ENCODE results near the gene SSX2IP.
A peak's percentile ranks its signal among the peaks of the same experiment; 100 is the strongest.
"Not testable (repeated sequence)": the region's sequence is repeated elsewhere in the genome, so short reads cannot be mapped to it uniquely, and the experiment has no call there.

The SSX2IP gene, protein sequence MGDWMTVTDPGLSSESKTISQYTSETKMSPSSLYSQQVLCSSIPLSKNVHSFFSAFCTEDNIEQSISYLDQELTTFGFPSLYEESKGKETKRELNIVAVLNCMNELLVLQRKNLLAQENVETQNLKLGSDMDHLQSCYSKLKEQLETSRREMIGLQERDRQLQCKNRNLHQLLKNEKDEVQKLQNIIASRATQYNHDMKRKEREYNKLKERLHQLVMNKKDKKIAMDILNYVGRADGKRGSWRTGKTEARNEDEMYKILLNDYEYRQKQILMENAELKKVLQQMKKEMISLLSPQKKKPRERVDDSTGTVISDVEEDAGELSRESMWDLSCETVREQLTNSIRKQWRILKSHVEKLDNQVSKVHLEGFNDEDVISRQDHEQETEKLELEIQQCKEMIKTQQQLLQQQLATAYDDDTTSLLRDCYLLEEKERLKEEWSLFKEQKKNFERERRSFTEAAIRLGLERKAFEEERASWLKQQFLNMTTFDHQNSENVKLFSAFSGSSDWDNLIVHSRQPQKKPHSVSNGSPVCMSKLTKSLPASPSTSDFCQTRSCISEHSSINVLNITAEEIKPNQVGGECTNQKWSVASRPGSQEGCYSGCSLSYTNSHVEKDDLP

DNA sequence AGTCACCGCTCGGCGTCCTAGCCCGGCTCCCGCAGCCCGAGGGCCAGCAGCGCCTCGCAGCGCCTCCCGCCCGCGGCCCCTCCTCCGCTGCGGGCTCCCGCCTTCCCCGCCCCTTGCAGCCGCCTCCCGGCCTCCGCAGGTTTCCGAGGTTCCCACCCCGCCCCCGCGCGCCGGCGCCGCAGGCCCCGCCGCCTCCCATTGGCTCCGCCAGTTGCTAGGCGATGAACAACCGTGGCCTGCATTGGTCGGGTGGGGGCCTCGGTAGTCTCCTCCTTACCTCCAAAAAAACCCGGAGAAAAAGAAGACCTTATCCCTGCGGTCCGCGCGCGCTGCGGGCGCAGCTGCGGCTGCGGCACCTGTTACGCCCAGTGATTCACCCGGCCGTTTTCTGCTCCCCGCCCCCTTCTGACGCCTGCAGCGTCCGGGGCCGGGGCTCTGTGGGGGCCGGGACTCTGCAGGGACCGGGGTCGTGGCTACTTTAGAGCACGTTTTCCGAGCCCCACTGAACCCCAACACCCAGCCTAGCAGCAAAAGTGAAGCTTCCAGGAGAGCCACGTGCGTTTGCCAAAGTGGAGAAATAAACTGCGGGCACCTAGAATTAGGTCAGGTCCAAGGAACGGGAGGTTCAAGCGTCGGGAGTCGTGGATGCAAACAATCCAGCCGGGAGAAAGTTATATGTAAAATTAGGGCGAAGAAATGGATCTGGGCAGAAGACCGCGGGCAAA is at the start of gene SSX2IP:
TSS of gene SSX2IP (minus strand) at position 65 of the 725 bp plus-strand sequence. CDS start 19,242 bp downstream, outside the sequence.
- peak; percentile 99 for DNase-seq (ENCODE audit: low spot score)

DNA sequence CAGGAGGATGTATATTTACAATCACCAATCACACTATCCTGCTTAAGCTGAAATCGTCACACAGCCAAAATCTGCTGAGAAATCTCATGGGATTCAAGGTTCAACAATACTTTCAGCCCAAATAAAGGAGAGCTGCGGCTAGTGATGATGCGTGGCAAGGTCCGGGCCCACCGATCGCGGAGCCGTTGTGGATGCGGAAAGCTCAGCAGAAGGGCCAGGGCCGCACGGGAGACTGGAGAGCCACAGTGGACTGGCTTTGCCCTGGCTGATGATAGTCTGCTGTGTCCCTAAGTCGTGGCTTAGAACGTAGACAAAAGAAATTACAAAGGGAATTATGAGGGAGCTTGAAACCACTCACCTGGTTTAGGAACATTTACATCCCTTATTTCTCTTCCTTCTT is 48.0 kb upstream of the SSX2IP start:
- no peak for DNase-seq (ENCODE audit: low spot score)

DNA sequence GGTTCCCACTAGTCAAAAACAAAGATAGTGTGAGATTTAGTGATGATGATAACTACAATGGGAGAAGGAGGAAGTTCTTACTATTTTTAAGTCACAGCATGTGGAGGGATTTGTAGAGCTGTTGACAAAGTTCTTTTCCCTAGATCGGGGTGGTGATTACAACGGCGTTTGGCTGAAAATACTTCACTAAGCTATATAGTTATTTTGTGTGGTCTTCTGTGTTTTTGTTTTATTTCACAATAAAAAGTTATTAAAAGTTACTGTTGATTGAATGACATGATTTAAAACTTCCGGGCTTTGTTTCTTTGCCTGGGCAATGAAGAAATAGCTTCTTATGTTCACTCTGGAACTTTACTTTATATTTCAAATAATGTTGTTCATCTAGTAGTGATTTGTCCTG is 47.3 kb upstream of the SSX2IP start:
- DNase-seq (ENCODE audit: low spot score): no peak

DNA sequence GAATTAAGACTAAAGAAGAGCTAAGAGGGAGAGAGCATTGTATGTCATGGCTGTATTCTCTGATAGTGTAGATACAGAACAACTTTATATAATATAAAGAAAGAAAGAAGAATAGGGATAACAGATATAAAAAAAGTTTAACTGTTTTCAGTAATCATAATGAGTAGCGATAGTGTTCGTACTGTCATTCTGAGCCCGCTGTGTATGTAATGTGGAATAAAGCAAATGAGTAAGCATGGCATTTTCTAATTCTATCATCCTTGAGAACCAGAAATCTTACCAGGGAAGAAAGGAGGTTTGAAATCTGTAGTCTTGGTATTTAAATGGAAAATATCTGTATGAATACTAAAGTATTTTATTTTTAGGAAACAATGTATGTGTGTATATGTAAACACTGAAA is 46.7 kb upstream of the SSX2IP start:
- no peak for DNase-seq (ENCODE audit: low spot score)

DNA sequence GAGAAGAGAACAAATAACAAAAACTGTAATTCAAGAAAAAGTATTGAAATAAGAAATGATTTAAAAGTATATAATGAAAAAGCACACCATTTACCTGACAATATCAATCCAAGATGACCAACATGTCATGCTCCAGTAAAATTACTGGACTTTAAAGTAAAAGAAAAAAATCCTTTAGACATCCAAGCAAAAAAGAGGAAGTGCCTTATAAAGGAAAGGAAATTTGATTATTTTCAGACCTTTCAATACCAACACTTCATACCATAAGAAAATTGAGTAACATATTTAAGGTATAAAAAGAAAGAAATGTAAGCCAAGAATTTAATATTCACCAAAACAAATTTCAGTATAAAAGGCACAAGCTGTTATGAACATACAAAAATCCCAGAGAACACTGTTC is 46.2 kb upstream of the SSX2IP start:
- no peak for DNase-seq (ENCODE audit: low spot score)

DNA sequence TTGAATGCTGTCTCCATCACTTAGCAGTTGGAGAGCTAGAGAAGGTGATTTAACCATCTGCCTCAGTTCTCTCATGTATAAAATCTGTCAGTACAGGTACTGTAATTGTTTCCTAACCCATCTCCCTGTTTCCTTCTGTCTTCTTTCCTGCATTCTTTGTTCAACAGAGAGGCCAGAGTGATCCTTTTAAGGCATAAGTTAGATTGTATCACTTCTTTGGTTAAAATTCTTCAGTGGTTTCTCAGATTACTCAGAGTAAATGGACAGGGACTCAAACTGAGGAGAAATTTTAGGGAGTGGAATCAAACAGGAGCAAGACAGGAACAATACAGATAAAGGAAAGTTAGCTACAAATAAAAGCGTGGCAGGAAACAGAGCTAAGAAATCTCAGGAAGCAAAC is 45.2 kb upstream of the SSX2IP start:
- no peak for DNase-seq (ENCODE audit: low spot score)

DNA sequence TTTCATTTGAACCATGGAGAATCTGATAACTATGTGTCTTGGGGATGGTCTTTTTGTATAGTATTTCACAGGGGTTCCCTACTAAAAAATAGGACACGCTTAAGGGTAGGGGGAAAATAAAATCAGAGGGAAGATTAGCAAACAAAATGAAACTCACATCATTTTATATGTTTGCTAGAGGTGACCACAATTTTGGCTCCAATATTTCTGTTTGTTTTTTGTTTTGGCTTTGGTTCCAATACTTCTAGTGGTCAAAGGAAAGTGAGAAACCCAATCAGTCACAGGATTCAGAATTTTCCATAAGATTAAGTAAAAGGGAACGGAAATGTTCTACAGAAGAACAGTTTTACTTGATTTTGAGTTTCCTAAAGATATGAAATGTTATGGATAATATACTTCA is 42.3 kb upstream of the SSX2IP start:
- DNase-seq (ENCODE audit: low spot score): no peak

DNA sequence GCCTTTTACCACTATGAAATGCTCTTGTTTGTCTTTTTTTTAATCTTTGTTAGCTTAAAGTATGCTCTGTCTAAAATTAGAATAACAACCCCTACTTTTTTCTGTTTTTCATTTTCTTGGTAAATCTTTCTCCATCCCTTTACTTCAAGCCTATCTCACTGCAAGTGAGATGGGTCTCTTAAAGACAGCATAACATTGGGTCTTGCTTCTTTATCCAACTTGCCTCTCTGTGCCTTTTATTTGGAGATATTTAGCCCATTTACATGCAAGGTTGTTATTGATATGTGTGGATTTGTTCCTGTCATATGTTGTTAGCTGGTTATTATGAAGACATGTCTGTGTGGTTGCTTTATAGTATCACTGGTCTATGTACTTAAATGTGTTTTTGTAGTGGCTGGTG is 41.3 kb upstream of the SSX2IP start:
- DNase-seq (ENCODE audit: low spot score): no peak

DNA sequence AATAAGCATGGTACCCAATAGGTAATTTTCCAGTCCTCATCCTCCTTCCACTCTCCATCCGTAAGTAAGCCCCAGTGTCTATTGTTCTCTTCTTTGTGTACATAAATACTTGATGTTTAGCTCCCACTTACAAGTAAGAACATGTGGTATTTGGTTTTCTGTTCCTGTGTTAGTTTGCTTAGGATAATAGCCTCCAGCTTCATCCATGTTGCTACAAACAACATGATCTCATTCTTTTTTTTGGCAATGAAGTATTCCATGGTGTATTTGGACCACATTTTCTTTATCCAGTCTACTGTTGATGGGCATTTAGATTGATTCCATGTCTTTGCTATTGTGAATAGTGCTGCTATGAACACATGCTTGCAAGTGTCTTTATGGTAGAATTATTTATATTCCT is 37.5 kb upstream of the SSX2IP start:
- not testable (repeated sequence) for DNase-seq (ENCODE audit: low spot score)

DNA sequence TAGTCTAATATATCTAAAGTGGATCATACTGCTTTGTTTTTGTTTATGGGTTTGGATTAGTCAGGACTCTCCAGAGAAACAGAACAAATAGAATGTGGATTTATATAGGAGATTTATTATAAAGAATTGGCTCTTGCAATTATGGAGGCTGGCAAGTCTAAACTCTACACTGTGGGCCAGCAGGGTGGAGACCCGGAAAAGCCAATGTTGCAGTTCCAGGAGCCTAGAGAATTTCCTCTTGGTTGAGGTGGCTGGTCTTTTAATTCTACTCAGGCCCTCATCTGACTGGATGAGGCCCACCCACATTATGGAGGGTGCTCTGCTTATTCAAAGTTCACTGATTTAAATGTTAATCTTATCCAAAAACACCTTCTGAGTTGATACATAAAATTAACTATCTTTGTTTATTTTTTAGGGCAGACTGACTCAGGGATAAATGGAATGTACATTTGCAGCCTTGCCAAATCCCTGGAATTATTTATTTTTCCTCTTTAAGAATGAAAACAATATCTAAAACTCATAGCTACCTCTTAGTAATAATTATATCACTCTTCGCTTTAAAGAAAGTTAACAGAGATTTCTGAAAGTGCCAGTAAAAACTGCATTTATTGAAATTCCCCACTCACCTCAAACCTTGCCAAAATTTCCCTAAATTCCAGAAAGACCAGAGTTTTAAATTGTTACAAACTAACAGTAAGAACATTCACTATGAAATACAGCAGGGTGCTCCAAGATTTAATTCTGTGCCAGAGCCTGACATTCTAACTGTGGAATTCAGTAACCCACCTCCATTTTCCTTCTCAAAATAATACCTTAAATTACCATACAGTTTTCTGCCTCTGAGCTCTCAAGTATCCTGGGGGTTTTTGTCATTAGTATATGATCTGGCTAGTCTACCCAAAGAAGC is 36.6 kb upstream of the SSX2IP start:
- DNase-seq (ENCODE audit: low spot score): no peak

DNA sequence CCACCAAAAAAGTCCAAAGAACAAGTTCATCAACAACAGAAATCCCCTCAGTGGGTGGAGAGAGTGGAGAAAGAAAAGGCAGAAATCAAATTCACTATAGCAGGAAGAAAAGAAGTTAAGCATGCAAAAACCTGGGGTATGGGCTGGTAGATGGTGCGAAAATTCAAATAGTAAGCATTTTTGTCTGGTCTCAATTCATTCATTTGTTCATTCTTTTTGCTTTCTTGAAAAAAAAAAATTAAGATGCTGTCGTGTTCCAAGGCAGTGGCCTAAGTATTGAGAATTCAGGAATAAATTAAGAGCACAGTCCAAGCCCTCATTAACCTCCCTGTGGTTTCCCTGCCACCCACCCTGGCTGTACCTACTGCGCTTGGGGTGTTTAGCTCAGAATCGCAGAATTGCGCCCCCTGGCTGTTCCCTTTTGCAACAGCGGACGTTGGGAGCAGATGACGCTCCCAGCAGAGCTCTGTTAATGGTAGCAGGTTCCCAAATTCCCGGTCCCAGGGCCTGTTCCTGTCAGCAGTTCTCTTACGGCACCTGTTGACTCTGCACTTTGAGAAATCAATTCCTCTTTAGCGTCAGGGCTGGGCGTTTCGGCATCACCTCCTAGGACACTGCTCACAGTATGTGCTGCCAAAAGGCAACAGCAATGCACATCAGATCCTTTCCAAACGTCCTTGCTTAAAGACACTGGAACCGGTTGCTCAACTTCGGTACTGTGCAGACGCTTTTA is 34.0 kb upstream of the SSX2IP start:
- peak; percentile 63 for DNase-seq (ENCODE audit: low spot score)

DNA sequence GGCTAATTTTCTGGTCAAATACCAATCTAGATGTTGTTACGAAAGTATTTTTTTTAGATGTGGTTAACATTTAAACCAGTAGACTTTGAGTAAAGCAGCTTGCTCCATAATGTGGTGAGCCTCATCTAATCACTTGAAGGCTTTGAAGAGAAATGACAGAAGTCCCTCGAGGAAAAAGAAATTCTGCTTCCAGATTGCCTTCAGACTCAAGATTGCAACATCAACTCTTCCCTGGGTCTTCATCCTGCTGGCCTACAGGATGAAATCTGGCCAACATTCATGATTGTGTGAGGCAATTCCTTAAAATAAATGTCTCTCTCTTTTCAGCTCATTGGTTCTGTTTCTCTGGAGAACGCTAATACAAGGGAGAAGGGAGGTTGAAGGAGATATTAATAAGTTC is 32.5 kb upstream of the SSX2IP start:
- DNase-seq (ENCODE audit: low spot score): no peak

DNA sequence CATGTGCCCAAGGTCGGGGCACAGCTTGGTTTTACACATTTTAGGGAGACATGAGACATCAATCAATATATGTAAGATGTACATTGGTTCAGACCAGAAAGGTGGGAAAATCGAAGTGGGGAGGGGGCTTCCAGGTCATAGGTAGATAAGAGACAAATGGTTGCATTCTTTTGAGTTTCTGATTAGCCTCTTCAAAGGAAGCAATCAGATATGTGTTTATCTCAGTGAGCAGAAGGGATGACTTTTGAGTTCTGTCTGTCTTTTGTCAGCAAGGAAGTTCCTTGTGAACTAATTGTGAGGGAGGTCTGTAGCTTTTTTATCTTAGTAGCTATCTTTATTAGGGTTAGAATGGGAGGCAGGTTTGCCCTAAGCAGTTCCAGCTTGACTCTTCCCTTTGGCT is 31.6 kb upstream of the SSX2IP start:
- not testable (repeated sequence) for DNase-seq (ENCODE audit: low spot score)

DNA sequence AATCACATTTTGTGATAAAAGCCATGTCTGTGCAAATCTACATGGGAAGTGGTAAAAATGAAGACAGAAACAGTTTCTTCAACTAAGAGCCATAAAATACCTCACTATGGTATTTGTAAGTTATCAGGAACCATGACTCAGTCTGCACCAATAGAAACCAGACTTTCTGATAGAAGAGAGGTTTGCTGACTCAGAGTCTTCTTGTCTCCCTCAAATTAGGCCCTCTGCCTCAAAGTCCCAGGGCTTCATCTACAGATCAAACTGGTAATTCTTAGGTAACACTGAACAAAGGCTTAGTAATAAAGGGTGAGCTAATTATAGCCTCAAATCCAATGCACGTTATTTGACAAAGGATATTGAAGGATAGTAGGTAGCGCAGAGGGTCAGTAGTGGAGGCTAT is 30.9 kb upstream of the SSX2IP start:
- peak; percentile 6 for DNase-seq (ENCODE audit: low spot score)

DNA sequence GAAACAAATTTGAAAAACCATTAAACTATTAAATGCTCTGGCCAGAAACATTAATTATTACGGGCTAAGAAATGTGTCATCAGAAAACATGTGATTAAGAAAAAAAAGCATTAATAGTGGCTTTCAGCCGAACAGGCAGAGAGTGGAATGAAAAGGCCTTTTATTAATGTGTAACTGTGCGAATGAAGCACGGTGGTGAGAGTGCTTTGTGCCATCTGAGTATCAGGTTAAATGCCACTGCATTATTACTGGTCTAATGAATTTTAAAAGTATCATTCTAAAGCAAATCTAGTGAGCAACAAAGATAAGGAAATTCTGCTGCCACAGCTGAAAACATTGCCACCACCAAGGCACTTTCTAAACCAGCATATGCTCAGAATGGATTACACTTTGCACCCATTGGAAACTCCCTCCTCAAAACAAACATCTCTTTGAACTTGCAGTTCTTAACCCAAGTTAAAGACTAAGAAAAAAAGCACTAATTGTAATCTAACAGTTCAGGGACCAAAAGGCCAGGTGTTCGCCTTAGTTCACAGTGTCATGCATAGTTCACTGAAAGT is 30.0 kb upstream of the SSX2IP start:
- no peak for DNase-seq (ENCODE audit: low spot score)

DNA sequence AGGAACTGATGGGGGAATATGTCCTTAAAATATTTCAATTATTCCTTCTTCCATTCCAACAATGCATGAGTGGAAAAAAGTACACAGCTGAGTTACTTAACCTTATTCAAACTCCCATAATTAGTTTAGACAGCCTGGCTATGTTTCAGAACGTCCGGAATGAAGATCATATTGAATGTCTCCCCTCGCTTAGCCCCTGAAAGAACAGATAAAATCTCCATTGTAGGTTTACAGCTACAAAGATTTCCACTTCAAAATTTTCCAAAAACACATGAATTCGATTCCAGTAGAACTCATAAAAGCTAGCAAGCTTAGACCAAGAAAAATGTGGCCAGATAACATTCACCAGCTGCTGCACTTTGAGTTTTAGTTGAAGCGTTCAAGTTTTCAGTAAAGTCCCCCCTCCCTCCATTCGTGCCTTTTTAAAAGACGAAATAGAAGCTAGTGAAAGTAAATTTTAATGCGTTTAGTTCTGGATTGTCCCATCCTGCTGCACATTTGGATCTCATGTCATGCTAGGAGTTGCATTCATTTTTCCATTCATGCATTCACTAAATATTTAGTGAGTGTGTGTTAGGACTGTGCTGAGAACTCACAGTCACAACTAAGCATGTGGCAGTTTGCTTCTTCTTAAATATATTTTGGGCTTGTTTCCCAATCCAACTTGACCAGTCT is 29.4 kb upstream of the SSX2IP start:
- DNase-seq (ENCODE audit: low spot score): no peak

DNA sequence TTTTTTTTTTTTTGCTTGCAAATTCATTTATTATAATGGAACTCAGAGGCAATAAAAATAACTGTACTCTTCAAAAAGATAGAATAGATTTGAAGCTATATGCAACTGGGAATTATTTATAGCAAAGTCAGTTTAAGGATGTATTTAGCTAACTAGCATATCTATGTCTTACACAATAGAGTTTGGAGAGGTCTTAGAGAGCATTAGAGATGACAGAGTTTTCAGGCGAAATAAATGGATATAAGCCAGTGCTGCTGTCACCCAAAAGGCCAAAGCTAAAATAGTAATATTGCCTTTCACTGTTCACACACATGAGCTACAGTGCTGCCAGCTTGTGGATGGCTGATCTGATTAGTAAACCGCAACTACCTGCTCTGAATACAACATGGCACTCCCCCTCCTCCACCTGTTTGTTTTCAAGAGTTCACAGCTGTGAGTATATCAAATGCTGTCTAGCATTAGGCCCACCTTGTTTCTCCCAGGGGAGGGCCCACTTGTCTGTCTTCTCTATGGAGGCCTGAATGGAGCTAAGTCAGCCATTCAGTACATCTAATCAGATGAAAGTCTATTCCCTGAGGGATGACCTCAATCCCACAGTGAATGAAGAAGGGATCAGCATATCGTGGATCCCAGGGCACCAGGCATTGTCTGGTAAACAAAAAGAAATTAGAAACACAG is 25.2 kb upstream of the SSX2IP start:
- no peak for DNase-seq (ENCODE audit: low spot score)

DNA sequence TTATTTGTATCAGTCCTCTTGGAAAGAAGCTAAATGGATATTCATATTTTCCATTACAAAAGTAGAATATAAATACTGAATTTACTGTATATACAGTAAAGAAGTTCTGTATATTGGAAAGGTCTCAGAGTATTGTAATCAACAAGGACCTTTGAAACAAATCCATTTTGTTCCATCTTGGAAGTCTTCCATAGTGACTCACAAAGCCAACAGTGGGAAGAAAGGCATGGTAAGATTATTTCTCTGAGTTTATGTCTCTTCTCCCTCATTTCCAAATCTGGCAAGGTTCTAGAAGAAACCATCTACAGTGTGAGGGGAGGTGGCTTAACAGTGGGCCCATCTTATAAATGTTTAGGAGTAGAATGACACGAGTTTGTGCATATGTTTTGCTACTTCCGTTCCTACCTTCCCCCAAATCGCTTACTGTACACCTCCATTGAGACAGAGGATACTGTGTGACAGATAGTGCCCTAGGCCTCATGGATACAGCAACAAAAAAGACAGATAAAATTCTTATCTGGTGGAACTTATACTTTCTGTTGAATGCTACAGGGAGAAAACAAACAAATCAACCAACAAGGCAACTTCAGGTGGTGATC is 22.1 kb upstream of the SSX2IP start:
- DNase-seq (ENCODE audit: low spot score): no peak

DNA sequence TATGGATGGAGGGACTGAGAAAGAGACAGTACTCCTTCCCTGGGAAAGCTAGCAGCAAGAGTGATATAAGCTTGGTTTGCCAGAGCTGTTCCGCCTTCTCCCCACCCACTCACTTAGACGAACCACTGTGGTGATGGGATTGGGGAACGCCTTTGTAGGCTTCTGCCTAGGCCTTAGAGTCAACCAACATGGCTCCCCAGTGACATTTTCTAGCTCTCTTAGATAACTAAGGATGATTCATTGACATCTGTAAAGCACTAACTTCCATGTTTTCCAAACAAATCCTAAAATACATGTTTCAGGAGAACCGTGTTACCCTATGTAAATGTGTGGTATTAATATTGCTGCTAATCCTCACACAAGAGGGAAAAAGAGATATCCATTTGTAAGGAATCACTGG is 21.6 kb upstream of the SSX2IP start:
- DNase-seq (ENCODE audit: low spot score): no peak
